Vagina (tissue), 2 donors: ENCODE data around the gene SCGB1D1. TPM values are rescaled to one million over a fixed set of nuclear protein-coding genes. Genes with fewer than 3 reads are reported as not detected.

Experiments
- DNase-seq, 2 donors: peaks; one replicate each; pipeline ENCODE4 v3.0.0-alpha.2; 2017; ENCODE audit errors: extremely low spot score in 2 of 2
- H3K27ac ChIP-seq: fragments of 200-600 bp; sonication (generic); one replicate; pipeline ENCODE4 v1.5.1; 2019
- H3K27me3 ChIP-seq: fragments of 200-600 bp; sonication (generic); one replicate; pipeline ENCODE4 v1.5.1; 2019
- H3K36me3 ChIP-seq, 2 donors: fragments of 200-600 bp; sonication (generic); one replicate each; pipeline ENCODE4 v1.5.1; 2017 to 2019
- H3K4me1 ChIP-seq: fragments of 200-600 bp; sonication (generic); one replicate; pipeline ENCODE4 v1.5.1; 2019
- H3K4me3 ChIP-seq, 2 donors: fragments of 200-600 bp; sonication (generic); 1 replicate in 1 of 2; 2 replicates in 1 of 2; pipeline ENCODE4 v1.5.1; 2016 to 2019
- H3K9me3 ChIP-seq: fragments of 200-600 bp; sonication (generic); one replicate; pipeline ENCODE4 v1.5.1; 2019
- CTCF ChIP-seq, 3 experiments: fragments of 450-650 bp in 2 of 3; fragments of 200-600 bp in 1 of 3; sonication (generic) in 1 of 3; IDR thresholded peaks; one replicate each; pipeline ENCODE4 v1.5.1; 2017 to 2019; ENCODE audit warnings: antibody characterized with exemption in 3 of 3, mild to moderate bottlenecking in 2 of 3, moderate library complexity in 2 of 3
- POLR2A ChIP-seq, 2 donors: fragments of 450-650 bp; IDR thresholded peaks; one replicate each; pipeline ENCODE4 v1.6.1; 2017; ENCODE audit warnings: antibody characterized with exemption in 2 of 2, mild to moderate bottlenecking in 2 of 2, moderate library complexity in 2 of 2
- POLR2AphosphoS5 ChIP-seq, 2 donors: sonication (generic); formaldehyde crosslinking; IDR thresholded peaks; one replicate each; pipeline ENCODE4 v1.9.0; 2017; ENCODE audit warnings: antibody characterized with exemption in 2 of 2, mild to moderate bottlenecking in 2 of 2, low read depth in 1 of 2; ENCODE audit not compliant: insufficient read depth in 1 of 2
- intact Hi-C: fragments of 100-400 bp; cut with DNase I; formaldehyde crosslinking; loops from one replicate; pipeline ENCODE4 v1.15.1; 2023
- total RNA-seq: library from RNA; depleted of rRNA; stranded (reverse); fragments of >200 nt; gene quantifications from one replicate; pipeline ENCODE4 v1.2.3, GENCODE V29; 2016

Gene SCGB1D1
- total RNA-seq, 1 donor from 2014 or later = not detected

GRCh38 chr11:62146476-62147200, 43.4 kb upstream of the SCGB1D1 start:
- intact Hi-C loops = no loop called here
- H3K4me1 ChIP-seq = no peaks in the 10 kb centered on the region
- H3K27ac ChIP-seq = no peak overlapping the region
- H3K9me3 ChIP-seq = no peaks in the 10 kb centered on the region
- H3K27me3 ChIP-seq = no peaks in the 10 kb centered on the region
- no peak for TF ChIP-seq CTCF (IDR thresholded peaks at IDR 0.05)
- no peak for TF ChIP-seq POLR2AphosphoS5 (IDR thresholded peaks at IDR 0.05; ENCODE audit: insufficient read depth in 1 of 2, low read depth in 1 of 2)
- TF ChIP-seq POLR2A (IDR thresholded peaks at IDR 0.05) = no peak
- peak; percentile 54 to 89 for DNase-seq
- H3K4me3 ChIP-seq = no peak overlapping the region
- H3K36me3 ChIP-seq = peaks cover 0 to 67% of the 10 kb centered on the region in 2 donors

- no peak for TF ChIP-seq POLR2AphosphoS5 (IDR thresholded peaks at IDR 0.05; ENCODE audit: insufficient read depth in 1 of 2, low read depth in 1 of 2)
- no peak for TF ChIP-seq CTCF (IDR thresholded peaks at IDR 0.05)
- TF ChIP-seq POLR2A (IDR thresholded peaks at IDR 0.05) = no peak
- H3K9me3 ChIP-seq = no peaks in the 10 kb centered on the region
- H3K36me3 ChIP-seq = peaks cover 0 to 67% of the 10 kb centered on the region in 2 donors
- H3K27ac ChIP-seq = no peak overlapping the region
- DNase-seq = no peak
- H3K4me3 ChIP-seq = no peak overlapping the region
- H3K4me1 ChIP-seq = no peaks in the 10 kb centered on the region
- intact Hi-C loops = no loop called here
- H3K27me3 ChIP-seq = no peaks in the 10 kb centered on the region
Measured at GRCh38 chr11:62147545-62147944, 42.5 kb upstream of the SCGB1D1 start.

GRCh38 chr11:62148271-62148980, 41.6 kb upstream of the SCGB1D1 start:
- no peak overlapping the region for H3K27ac ChIP-seq
- intact Hi-C loops = no loop called here
- no peak overlapping the region for H3K4me3 ChIP-seq
- no peaks in the 10 kb centered on the region for H3K4me1 ChIP-seq
- DNase-seq = peak in 1 of 2 donors; percentile 60
- H3K9me3 ChIP-seq = no peaks in the 10 kb centered on the region
- no peaks in the 10 kb centered on the region for H3K27me3 ChIP-seq
- TF ChIP-seq POLR2A (IDR thresholded peaks at IDR 0.05) = no peak
- TF ChIP-seq CTCF (IDR thresholded peaks at IDR 0.05) = no peak
- TF ChIP-seq POLR2AphosphoS5 (IDR thresholded peaks at IDR 0.05; ENCODE audit: insufficient read depth in 1 of 2, low read depth in 1 of 2) = no peak
- H3K36me3 ChIP-seq = peaks cover 0 to 67% of the 10 kb centered on the region in 2 donors

GRCh38 chr11:62149986-62150886, 39.8 kb upstream of the SCGB1D1 start:
- peaks cover 0 to 58% of the 10 kb centered on the region in 2 donors for H3K36me3 ChIP-seq
- H3K27ac ChIP-seq = no peak overlapping the region
- intact Hi-C loops = no loop called here
- DNase-seq = peak in 1 of 2 donors; percentile 72
- no peaks in the 10 kb centered on the region for H3K27me3 ChIP-seq
- H3K4me1 ChIP-seq = no peaks in the 10 kb centered on the region
- no peak overlapping the region for H3K4me3 ChIP-seq
- TF ChIP-seq POLR2AphosphoS5 (IDR thresholded peaks at IDR 0.05; ENCODE audit: insufficient read depth in 1 of 2, low read depth in 1 of 2) (no peak), CTCF (IDR thresholded peaks at IDR 0.05) (no peak), POLR2A (IDR thresholded peaks at IDR 0.05) (no peak)
- H3K9me3 ChIP-seq = no peaks in the 10 kb centered on the region
